ENCODE data around the gene TNFSF13.

Gene TNFSF13

DNA sequence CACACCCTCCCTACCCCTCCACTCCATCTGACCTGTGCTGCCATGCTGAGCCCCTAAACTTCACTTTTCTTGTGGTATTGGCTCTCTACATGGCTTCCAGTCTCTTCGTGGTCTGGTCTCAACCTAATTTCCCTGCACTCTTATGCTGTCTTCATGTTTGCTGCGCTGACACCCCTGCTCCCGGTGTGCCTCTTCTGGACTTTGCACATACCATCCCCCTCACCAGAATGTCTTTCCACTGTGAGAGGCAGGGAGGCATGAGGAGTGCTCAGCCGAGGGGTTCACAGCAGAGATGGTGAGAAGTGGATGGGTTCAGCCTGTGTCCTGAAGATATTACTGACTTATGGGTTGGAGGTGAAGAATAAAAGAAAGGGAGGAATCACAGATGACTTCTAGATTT is 7.2 kb upstream of the TNFSF13 start:
- TF ChIP-seq, protein P1, sequence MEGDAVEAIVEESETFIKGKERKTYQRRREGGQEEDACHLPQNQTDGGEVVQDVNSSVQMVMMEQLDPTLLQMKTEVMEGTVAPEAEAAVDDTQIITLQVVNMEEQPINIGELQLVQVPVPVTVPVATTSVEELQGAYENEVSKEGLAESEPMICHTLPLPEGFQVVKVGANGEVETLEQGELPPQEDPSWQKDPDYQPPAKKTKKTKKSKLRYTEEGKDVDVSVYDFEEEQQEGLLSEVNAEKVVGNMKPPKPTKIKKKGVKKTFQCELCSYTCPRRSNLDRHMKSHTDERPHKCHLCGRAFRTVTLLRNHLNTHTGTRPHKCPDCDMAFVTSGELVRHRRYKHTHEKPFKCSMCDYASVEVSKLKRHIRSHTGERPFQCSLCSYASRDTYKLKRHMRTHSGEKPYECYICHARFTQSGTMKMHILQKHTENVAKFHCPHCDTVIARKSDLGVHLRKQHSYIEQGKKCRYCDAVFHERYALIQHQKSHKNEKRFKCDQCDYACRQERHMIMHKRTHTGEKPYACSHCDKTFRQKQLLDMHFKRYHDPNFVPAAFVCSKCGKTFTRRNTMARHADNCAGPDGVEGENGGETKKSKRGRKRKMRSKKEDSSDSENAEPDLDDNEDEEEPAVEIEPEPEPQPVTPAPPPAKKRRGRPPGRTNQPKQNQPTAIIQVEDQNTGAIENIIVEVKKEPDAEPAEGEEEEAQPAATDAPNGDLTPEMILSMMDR (IDR thresholded peaks at IDR 0.05; ENCODE audit: low read depth, low read length) = no peak
- H3K4me3 ChIP-seq (ENCODE audit: low read depth, low read length) = no peak overlapping the region

DNA sequence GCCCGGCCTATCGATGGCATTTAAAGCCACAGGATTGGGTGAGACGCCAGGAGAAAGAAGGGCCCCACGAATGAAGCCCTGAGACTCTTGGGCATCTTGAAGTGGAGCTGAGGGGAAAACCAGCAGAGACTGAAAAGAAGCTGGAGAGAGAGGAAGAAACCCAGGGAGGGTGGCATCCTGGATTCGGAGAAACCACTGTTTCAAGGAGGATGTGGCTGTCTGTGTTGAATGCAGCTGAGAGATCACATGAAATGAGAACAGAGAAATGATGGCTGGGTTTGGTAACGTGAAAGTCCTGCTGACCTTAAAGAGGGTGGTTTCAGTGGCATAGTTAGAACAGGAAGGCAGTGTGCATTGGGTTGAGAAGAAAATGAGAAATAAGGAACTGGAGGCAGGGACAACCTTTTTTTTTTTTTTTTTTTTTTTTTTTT is 5.9 kb upstream of the TNFSF13 start:
- H3K4me3 ChIP-seq (ENCODE audit: low read depth, low read length) = no peak overlapping the region

DNA sequence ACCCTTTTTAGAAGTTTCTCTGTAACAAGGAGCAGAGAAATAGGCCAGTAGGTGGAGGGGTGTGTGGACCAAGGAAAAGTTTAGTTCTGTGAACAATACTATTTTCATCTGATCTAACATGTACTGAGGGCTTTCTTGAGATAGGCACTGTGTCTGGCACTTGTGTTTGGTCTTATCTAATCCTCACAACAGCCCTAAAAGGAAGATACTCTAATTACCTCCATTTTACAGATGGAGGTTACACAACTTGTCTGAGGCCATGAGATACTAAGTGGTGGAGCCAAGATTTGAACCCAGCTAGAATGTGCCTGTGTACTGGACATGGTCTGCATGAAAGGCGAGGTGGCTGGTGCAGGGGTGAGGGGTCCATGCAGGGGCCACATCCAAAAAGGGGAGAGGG is 5.2 kb upstream of the TNFSF13 start:
- TF ChIP-seq, protein P1 (IDR thresholded peaks at IDR 0.05; ENCODE audit: low read depth, low read length) = no peak
- H3K4me3 ChIP-seq (ENCODE audit: low read depth, low read length) = no peak overlapping the region

More for the DNA sequence above, 5.9 kb upstream of the TNFSF13 start:
- TF ChIP-seq, protein P1 (IDR thresholded peaks at IDR 0.05; ENCODE audit: low read depth, low read length) = no peak

DNA sequence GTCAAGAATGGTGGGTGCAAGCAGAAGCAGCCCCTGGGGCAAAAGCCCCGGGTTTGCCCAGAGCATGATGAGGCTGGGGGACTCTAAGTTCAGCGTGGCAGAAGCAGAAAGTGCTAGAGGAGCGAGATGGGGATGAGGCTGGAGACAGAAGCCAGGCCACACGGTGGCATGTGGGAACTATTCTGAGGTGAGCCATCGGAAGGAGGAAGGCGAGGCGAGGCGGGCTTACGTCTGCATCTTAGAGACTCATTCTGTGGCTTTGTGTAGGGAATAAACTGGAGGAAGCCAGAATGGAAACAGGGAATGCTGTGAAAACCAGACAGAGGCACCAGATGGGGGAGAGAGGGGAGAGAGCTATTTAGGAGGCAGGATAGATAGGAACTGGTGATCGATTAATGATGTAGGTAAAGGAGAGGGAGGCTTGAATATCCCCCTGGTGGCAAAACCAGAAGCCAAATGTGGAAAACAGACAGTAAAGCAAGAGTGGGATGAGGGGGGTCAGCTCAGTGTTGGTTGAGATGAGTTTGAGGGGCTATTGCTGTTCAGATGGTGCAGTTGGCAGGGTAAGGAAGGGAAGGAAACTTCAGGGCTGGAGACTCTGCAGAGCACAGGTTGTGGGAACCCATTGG is 3.1 kb upstream of the TNFSF13 start:
- H3K4me3 ChIP-seq (ENCODE audit: low read depth, low read length) = no peak overlapping the region
- TF ChIP-seq, protein P1 (IDR thresholded peaks at IDR 0.05; ENCODE audit: low read depth, low read length) = no peak

DNA sequence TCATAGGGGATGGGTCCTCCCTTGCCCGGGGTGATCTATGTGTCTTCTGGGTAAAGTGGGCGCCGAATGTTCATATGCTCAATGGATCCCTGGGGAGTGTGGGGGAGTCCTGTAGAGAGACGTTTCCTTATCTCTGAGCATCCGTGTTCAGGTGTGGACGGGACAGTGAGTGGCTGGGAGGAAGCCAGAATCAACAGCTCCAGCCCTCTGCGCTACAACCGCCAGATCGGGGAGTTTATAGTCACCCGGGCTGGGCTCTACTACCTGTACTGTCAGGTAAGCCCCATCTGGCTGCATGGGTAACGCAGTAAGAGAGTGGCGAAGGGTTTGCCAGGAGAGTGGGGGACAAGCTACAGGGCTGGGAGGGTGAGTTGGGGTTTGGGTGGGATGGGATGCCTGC is 1.9 kb upstream of the TNFSF13 start:
- TF ChIP-seq, protein P1 (IDR thresholded peaks at IDR 0.05; ENCODE audit: low read depth, low read length) = no peak
- no peak overlapping the region for H3K4me3 ChIP-seq (ENCODE audit: low read depth, low read length)

DNA sequence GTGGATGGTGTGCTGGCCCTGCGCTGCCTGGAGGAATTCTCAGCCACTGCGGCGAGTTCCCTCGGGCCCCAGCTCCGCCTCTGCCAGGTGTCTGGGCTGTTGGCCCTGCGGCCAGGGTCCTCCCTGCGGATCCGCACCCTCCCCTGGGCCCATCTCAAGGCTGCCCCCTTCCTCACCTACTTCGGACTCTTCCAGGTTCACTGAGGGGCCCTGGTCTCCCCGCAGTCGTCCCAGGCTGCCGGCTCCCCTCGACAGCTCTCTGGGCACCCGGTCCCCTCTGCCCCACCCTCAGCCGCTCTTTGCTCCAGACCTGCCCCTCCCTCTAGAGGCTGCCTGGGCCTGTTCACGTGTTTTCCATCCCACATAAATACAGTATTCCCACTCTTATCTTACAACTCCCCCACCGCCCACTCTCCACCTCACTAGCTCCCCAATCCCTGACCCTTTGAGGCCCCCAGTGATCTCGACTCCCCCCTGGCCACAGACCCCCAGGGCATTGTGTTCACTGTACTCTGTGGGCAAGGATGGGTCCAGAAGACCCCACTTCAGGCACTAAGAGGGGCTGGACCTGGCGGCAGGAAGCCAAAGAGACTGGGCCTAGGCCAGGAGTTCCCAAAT is 1.3 kb upstream of the TNFSF13 start:
- TF ChIP-seq, protein P1 (IDR thresholded peaks at IDR 0.05; ENCODE audit: low read depth, low read length) = no peak
- H3K4me3 ChIP-seq (ENCODE audit: low read depth, low read length) = no peak overlapping the region

DNA sequence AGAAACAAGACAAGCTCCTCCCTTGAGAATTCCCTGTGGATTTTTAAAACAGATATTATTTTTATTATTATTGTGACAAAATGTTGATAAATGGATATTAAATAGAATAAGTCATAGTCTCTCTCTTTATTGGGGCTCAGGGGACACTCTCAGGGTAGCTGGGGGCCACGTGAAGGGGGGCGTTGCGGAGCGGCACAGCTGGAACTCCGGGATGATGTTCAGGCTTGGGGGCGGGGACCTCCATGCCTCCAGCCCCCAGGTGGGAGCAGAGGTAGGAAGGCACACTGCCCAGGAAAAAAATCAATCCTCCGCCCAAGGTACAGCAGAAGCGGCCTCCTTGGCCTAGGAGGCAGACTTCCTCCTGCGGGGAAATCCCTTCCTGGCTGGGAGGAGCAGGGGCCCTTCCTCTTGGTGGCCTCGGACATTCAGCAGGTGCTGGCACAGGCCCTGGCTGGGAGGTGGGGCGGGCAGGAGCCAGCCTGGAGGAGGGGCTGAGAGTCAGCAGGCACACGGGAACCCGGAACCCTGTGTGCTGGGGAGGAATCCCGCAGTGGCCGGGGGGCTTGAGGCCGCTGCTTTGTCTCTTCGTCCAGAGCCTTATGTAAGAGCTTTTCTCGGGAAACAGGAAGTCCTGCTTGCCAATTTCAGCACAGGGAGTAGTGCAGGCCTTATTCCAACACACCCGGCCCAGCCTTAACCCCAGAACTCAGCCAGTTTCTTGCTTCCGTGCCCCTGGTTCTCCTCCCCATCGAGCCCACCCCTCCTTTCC is 591 bp upstream of the TNFSF13 start:
- H3K4me3 ChIP-seq (ENCODE audit: low read depth, low read length) = no peak overlapping the region
- TF ChIP-seq, protein P1 (IDR thresholded peaks at IDR 0.05; ENCODE audit: low read depth, low read length) = no peak
